IMR-90 (cell line): ENCODE measurements around the gene MELTF.

ENCODE experiments used
- CHD1 ChIP-seq: IDR thresholded peaks from 2 replicates; pipeline ENCODE4 v1.6.1; 2012; ENCODE audit warnings: low read depth, low read length, improper control_type of control experiment
- CTCF ChIP-seq: conservative IDR thresholded peaks from 2 replicates; pipeline ENCODE4 v1.5.1; 2012; ENCODE audit warnings: mild to moderate bottlenecking, low read depth, low read length, improper control_type of control experiment
- ELK1 ChIP-seq: fragments of 150-350 bp; IDR thresholded peaks from 2 replicates; pipeline ENCODE4 v1.6.1; 2016; ENCODE audit warnings: low read depth, mild to moderate bottlenecking, low read length, moderate library complexity, borderline replicate concordance
- MAFK ChIP-seq: IDR thresholded peaks from 2 replicates; pipeline ENCODE4 v1.6.1; 2012; ENCODE audit warnings: low read depth, low read length, improper control_type of control experiment
- NFE2L2 ChIP-seq: fragments of 150-350 bp; IDR thresholded peaks from 2 replicates; pipeline ENCODE4 v1.6.1; 2016; ENCODE audit warnings: low read depth, mild to moderate bottlenecking, low read length
- POLR2A ChIP-seq: IDR thresholded peaks from 2 replicates; pipeline ENCODE4 v1.6.1; 2012; ENCODE audit warnings: mild to moderate bottlenecking, low read depth, low read length
- RAD21 ChIP-seq: IDR thresholded peaks from 2 replicates; pipeline ENCODE4 v1.6.1; 2012; ENCODE audit warnings: low read length, improper control_type of control experiment
- USF2 ChIP-seq: fragments of 150-350 bp; IDR thresholded peaks from 2 replicates; pipeline ENCODE4 v1.6.1; 2017; ENCODE audit warnings: mild to moderate bottlenecking, antibody characterized with exemption, low read length, low read depth

GRCh38 chr3:196976941-196977340 is 52.7 kb downstream of the MELTF start:
- no peak for TF ChIP-seq CTCF
- no peak for TF ChIP-seq USF2
- TF ChIP-seq CHD1 = no peak
- no peak for TF ChIP-seq ELK1
- no peak for TF ChIP-seq MAFK
- no peak for TF ChIP-seq RAD21
- TF ChIP-seq POLR2A = no peak
- no peak for TF ChIP-seq NFE2L2
